GM10266 (cell line): ENCODE results near the gene CYP4A22.
"Not testable (repeated sequence)": the region's sequence is repeated elsewhere in the genome, so short reads cannot be mapped to it uniquely, and the experiment has no call there.

Experiments used
- DNase-seq: peaks from one replicate; pipeline ENCODE4 v3.0.0; 2012; ENCODE audit errors: extremely low spot score
- TF ChIP-seq, protein P1 (sequence below): IDR thresholded peaks from 2 replicates; pipeline ENCODE4 v1.5.1; 2012; ENCODE audit warnings: mild to moderate bottlenecking, low read depth; ENCODE audit not compliant: control insufficient read depth, insufficient read depth; ENCODE audit errors: missing control alignments

The CYP4A22 gene

DNA sequence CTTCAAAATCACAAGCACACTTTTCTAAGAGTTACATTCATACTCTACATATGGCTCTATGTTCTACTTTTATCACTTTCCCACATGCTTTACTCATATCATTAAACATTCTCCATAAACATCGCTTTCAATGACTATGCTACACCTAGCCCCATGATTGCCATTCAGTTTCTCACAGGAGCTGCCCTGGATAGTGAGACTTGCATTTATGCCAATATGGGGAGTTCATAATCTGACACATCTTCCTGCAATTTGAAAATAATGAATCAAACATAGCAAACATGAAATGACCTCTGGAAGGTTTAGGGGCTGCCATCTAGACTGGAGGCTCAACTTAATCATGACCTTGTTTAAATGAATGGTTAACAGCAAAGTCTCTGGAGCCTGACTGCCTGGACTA is 9.0 kb upstream of the CYP4A22 start:
- no peak for DNase-seq
- TF ChIP-seq, protein P1, sequence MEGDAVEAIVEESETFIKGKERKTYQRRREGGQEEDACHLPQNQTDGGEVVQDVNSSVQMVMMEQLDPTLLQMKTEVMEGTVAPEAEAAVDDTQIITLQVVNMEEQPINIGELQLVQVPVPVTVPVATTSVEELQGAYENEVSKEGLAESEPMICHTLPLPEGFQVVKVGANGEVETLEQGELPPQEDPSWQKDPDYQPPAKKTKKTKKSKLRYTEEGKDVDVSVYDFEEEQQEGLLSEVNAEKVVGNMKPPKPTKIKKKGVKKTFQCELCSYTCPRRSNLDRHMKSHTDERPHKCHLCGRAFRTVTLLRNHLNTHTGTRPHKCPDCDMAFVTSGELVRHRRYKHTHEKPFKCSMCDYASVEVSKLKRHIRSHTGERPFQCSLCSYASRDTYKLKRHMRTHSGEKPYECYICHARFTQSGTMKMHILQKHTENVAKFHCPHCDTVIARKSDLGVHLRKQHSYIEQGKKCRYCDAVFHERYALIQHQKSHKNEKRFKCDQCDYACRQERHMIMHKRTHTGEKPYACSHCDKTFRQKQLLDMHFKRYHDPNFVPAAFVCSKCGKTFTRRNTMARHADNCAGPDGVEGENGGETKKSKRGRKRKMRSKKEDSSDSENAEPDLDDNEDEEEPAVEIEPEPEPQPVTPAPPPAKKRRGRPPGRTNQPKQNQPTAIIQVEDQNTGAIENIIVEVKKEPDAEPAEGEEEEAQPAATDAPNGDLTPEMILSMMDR = no peak

DNA sequence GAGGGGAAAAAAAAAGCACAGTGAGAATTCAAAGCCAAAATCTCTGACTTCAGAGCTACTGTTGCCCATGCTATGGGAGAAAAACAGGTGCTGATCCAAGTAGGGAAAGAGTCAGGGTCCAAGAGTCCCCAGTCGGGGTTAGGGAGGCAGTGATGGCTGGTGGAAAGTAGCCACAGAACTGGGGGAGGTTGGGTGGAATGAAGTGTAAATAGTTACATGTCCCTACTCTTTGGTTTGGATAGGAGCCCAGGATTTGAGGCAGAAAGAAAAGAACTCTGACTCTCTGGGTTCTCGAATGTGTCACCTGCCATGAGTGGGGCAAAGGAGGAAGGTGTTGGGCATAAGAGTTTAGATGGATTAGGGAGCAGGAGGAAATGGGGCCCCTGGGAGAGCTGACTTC is 8.4 kb upstream of the CYP4A22 start:
- DNase-seq = not testable (repeated sequence)

DNA sequence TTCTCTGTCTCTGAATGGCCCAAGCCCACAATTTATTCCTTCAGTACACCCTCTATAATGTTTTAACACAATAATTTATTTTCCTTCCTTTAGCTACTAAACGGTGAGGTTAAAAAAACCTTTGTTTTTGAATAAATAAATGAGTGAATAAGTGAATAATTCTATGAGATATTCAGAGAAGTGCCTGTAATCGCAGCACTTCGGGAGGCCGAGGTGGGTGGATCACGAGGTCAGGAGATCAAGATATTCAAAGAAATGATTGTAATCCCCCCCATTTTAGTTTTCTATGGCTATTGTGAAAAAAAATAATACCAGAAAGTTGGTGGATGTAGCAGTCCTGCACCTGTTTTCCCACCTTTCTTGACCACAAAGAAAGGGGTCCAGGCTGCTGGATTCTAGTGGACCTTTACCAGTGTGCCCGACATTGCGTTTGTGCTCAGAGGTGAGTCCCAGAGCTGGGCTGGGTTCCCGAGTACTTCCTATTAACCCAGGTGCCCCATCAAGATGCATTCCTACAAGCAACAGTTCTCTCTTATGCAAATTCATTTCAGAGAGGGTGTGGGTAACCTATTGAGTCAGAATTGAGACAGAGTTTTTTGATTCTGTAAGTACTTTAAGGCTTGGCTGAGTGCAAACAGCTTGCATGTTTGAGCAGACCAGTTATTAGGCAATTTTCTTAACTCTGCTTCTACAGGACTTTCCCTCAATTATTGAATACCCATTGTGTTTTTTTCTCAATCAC is 7.6 kb upstream of the CYP4A22 start:
- not testable (repeated sequence) for DNase-seq

DNA sequence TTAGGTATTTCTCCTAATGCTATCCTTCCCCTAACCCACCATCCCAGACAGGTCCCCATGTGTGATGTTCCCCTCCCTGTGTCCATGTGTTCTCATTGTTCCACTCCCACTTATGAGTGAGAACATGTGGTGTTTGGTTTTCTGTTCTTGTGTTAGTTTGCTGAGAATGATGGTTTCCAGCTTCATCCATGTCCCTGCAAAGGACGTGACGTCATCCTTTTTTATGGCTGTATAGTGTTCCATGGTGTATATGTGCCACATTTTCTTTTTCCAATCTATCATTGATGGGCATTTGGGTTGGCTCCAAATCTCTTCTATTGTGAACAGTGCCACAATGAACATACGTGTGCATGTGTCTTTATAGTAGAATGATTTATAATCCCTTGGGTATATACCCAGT is 4.6 kb upstream of the CYP4A22 start:
- not testable (repeated sequence) for DNase-seq

DNA sequence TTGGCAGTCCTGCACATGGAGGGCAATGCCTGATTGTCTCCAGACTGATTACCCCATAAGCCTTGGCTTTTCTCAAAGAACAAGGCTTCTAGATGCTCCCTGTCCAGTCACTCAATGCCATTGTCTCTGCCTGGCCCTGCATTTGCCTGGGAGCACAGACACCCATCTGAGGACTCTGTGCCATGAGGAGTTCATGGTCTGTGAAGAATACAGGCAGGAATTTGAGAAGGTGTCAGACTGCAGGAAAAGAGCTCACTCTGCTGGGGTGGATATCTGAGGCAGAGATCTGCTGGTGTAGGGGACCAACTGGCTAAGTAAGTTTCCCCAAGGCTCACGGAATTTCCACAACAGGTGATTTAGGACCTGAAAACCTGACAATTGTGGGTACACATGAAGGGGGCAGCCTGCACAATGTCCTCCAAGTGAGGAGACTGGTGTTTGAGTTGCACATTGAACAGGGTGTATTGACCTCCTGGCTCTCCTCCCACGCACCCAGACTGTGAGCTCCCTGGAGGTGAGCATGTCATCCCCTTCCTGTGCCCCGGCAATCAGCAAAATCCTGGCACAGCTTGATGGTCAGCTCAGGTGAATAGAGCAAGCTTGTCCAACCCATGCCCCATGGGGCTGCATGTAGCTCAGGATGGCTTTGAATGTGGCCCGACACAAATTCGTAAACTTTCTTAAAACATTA is 829 bp downstream of the CYP4A22 start:
- DNase-seq = no peak
- TF ChIP-seq, protein P1 = no peak

DNA sequence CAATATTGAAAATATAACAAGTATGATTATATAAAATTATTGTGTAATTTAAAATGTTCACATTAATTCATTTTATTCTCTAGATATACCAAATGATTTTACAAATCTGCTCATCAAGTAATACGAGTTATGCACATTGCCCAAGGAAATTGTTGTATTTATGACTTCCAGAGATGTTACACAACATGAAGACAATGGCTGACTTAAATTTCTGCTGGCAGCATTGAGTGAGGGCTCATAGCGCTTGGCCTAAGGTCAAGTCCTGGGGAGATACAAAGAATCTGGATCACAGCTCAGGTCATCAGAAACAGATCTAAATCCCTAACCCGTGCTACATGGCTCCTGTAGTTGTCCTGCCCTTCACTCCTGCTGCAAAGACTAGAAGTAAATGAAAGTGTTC is 3.1 kb downstream of the CYP4A22 start:
- not testable (repeated sequence) for DNase-seq

DNA sequence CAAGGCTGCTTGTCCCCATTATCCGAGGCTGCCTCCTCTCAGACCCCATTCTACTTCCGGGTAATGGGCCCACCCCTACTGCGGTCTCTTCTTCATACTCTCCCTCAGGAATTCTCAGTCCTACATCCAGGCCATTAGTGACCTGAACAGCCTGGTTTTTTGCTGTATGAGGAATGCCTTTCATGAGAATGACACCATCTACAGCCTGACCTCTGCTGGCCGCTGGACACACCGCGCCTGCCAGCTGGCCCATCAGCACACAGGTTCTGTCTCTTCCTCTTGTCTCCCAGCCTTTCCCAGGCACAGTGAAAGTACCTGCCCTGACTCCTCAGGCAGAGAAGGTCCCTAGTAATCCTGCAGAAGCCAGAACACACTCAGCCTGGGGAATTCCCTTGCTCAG is 6.4 kb downstream of the CYP4A22 start:
- not testable (repeated sequence) for DNase-seq
- TF ChIP-seq, protein P1 = peak; percentile 29

DNA sequence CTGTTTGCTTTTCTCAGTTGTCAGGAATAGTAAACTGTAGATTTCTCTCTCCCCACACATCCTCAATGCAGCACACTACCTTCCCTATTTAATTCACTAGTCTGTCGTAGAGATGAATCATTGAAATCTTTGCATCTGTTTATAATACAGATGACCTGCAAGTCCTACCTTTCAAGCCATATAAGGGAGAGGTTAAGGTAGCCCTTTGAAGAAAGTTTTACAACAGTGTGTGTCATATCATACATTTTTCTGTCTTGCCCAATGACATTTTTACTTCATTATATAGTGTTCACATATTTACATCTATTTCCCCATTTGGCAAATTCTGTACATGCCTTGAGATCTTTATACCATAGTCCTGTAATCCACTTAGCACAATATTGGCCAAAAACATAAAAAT is 9.3 kb downstream of the CYP4A22 start:
- DNase-seq = not testable (repeated sequence)

DNA sequence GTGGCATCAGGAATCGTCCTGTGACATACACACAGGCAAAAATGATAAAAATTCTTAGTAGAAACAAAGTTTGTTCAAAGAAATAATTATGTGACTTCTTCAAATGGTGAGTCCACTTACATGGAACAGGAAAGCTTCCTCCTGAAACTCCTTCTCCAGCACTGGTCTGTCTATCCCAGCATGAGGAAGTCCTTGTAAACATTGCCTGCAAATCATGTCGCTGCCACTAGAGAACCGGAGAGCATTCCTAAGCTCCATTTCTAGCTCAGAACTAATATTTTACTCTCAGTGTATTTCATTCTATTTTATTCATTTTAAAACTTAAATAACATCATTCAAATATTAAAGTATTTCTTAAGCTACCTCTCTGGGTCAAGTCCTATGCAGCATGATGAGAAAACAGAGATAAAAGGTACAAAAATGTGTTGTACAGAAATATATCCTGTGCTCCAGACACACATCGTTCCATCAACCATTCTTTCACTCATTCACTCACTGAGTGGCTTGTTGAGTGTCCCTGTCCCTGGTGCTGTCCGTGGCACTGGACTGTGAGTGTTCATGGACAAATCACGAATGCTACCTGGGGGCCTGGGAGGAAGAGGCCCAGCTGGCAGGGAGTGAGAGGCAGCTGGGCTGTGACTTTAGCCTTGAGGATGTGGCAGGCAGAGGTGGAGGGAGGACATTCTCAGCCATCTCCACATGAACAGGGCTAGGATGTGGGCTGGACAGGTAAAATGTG is 10.0 kb downstream of the CYP4A22 start:
- TF ChIP-seq, protein P1 = no peak
- DNase-seq = no peak

DNA sequence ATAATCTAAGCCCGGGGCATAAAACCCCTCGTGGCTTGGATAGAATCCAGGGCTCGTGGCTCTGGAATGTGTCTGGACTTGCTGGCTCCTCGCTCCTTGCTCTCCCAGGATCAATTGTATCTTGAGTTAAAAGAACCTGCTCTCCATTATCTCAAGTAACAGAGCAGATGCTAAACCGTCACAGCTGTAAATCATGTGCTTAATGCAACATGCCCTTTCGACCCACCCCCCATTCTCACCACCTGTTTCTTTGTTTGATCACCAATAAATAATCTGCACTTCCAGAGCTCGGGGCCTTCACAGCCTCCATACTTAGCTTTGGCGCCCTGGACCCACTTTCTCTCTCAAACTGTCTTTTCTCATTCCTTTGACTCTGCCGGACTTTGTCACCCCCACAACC is 11.9 kb downstream of the CYP4A22 start:
- DNase-seq = not testable (repeated sequence)

DNA sequence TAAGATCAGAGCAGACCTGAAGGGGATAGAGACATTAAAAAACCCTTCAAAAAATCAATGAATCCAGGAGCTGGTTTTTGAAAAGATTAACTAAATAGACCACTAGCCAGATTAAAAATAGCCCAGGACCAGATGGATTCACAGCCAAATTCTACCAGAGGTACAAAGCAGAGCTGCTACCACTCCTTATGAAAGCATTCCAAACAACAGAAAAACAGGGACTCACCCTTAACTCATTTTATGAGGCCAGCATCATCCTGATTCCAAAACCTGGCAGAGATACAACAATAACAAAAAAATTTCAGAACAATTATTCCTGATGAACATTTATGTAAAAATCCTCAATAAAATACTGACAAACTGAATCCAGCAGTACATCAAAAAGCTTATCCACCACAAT is 19.2 kb downstream of the CYP4A22 start:
- DNase-seq = not testable (repeated sequence)

DNA sequence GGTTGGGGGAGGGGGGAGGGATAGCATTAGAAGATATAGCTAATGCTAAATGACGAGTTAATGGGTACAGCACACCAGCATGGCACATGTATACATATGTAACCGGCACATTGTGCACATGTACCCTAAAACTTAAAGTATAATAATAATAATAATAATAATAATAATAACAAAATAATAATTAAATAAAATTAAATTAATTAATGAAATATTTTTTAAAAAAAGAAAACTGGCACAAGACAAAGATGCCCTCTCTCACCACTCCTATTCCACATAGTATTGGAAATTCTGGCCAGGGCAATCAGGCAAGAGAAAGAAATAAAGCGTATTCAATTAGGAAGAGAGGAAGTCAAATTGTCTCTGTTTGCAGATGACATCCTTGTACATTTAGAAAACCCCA is 20.7 kb downstream of the CYP4A22 start:
- not testable (repeated sequence) for DNase-seq
